WI38 (cell line): ENCODE measurements around the gene KIAA2012.

ENCODE experiments used
- H3K4me3 ChIP-seq: 2 replicates; pipeline ENCODE4 v1.5.1; 2011; ENCODE audit warnings: low read depth, mild to moderate bottlenecking, control low read depth, low read length
- CTCF ChIP-seq: IDR thresholded peaks from 2 replicates; pipeline ENCODE4 v1.5.1; 2012; ENCODE audit warnings: low read depth, mild to moderate bottlenecking, control low read depth, low read length

The KIAA2012 gene

GRCh38 chr2:202108345-202108744, 35.3 kb downstream of the KIAA2012 start:
- TF ChIP-seq CTCF = no peak
- H3K4me3 ChIP-seq = no peak overlapping the region

GRCh38 chr2:202109139-202109736, 36.2 kb downstream of the KIAA2012 start:
- H3K4me3 ChIP-seq = no peak overlapping the region
- TF ChIP-seq CTCF = no peak

- H3K4me3 ChIP-seq = no peak overlapping the region
- TF ChIP-seq CTCF = no peak
These were observed 36.7 kb downstream of the KIAA2012 start for GRCh38 chr2:202109737-202110184.

- no peak overlapping the region for H3K4me3 ChIP-seq
- TF ChIP-seq CTCF = no peak
These were observed 37.4 kb downstream of the KIAA2012 start for GRCh38 chr2:202110491-202110890.

GRCh38 chr2:202112041-202112440, 39.0 kb downstream of the KIAA2012 start:
- TF ChIP-seq CTCF = no peak
- no peak overlapping the region for H3K4me3 ChIP-seq

- TF ChIP-seq CTCF = no peak
- no peak overlapping the region for H3K4me3 ChIP-seq
These were observed 40.6 kb downstream of the KIAA2012 start for GRCh38 chr2:202113571-202114142.

- TF ChIP-seq CTCF = no peak
- H3K4me3 ChIP-seq = no peak overlapping the region
These were observed 41.2 kb downstream of the KIAA2012 start for GRCh38 chr2:202114291-202114690.
